ENCODE data around the gene KLHDC8B.

DNA sequence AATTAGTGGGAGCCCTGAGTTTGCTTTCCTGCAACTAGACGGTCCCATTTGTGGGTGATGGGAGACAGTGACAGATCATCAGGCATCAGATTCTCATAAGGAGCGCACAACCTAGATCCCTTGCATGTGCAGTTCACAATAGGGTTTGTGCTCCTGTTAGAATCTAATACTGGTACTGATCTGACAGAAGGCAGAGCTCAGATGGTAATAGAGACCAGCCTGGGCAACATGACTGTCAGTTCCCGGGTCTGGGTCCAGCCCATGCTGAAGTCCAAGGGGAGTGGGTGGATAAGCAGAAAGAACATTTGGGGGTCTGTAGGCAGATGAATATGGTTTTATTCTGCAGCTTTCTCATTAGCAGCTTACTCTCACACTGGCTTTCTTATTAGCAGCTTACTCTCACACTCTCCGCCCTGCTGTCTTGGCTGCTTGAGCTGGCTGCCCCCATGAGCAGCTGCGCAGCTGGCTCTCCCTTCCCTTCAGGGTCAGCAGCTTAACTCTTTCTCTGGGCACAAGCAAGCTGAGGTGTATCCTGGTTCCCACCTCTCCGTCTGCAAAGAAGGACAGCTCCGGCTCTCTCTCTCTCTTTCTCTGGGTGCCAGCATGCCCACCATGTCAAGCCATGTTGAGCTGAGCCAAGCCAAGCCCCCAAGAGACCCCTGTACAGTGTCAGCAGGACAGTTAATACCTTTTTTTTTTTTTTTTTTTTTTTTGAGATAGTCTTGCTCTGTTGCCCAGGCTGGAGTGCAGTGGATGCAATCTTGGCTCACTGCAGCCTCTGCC is 46.5 kb downstream of the KLHDC8B start:
- TF ChIP-seq, protein P1, sequence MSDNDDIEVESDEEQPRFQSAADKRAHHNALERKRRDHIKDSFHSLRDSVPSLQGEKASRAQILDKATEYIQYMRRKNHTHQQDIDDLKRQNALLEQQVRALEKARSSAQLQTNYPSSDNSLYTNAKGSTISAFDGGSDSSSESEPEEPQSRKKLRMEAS (IDR thresholded peaks at IDR 0.05; ENCODE audit: low read depth, low read length) = no peak
- TF ChIP-seq, protein P2, sequence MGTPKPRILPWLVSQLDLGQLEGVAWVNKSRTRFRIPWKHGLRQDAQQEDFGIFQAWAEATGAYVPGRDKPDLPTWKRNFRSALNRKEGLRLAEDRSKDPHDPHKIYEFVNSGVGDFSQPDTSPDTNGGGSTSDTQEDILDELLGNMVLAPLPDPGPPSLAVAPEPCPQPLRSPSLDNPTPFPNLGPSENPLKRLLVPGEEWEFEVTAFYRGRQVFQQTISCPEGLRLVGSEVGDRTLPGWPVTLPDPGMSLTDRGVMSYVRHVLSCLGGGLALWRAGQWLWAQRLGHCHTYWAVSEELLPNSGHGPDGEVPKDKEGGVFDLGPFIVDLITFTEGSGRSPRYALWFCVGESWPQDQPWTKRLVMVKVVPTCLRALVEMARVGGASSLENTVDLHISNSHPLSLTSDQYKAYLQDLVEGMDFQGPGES (IDR thresholded peaks at IDR 0.05) = no peak
- TF ChIP-seq, protein P3, sequence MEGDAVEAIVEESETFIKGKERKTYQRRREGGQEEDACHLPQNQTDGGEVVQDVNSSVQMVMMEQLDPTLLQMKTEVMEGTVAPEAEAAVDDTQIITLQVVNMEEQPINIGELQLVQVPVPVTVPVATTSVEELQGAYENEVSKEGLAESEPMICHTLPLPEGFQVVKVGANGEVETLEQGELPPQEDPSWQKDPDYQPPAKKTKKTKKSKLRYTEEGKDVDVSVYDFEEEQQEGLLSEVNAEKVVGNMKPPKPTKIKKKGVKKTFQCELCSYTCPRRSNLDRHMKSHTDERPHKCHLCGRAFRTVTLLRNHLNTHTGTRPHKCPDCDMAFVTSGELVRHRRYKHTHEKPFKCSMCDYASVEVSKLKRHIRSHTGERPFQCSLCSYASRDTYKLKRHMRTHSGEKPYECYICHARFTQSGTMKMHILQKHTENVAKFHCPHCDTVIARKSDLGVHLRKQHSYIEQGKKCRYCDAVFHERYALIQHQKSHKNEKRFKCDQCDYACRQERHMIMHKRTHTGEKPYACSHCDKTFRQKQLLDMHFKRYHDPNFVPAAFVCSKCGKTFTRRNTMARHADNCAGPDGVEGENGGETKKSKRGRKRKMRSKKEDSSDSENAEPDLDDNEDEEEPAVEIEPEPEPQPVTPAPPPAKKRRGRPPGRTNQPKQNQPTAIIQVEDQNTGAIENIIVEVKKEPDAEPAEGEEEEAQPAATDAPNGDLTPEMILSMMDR (IDR thresholded peaks at IDR 0.05 in 2 of 3, conservative IDR thresholded peaks at IDR 0.05 in 1 of 3; ENCODE audit: control insufficient read depth in 2 of 3, extremely low read depth in 1 of 3, insufficient read depth in 1 of 3, low read depth in 3 of 3, low read length in 3 of 3) = no peak

All from GM12878 (cell line).